Measurements from ENCODE around the gene DOK6.

Gene DOK6

GRCh38 chr18:69539404-69539803 lies 138.7 kb downstream of the DOK6 start:
- DNase-seq: no peak

DNA sequence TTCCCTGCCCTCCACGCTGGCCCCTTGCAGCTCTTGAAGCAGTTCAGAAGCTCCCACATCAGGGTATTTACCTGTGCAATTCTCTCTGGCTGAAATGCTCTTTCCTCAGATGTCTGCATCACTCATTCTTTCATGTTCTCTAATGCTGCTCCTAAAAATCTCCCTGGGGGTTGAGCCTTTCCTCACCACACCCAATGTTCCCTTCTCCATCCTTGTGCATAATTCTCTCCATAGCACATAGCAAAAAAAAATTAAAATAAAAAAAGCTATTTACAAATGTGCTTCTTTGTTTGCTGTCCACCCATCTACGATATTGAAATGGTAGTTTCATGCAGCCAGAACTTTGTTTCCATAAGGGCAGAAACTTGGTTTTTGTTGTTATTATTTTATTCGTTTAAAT lies 155.5 kb downstream of the DOK6 start:
- DNase-seq: no peak

DNA sequence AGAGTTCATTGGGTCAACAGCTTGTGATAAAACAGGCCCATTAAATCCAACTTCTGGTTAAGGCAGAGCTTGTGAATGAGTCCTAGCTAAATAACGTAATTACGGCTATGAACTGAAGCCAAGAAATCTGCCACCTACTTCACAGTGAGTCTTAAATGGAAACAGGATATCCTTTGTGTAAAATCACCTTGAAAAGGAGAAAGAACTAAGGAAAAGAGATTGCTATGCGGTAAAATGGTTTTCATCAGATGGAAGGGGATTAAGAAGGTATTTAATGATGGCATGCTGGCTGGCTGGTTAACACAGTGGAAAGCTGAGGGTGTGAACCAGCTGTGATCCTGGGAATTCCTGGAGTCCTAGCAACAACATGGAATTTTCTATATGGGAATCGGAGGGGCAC lies 156.6 kb downstream of the DOK6 start:
- no peak for DNase-seq

DNA sequence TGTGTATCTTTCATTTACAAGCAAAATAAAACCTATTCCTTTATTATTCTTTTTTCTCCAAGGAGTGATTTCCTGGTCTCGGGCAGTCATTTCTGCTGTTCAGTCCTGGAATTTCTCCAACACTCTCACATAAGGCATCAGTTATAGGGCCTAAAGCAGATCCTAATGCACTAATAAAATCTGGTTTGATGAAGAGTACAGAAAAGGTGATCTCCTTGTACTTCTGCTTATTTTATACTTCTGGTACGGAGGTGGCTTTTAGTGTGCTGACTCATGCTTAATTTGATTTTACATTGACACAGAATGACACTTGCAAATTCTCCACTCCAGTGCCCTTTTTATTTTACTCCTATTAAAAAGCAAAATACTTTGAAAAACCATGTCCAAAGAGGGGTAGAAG lies 157.4 kb downstream of the DOK6 start:
- no peak for DNase-seq

GRCh38 chr18:69559604-69560003 lies 158.9 kb downstream of the DOK6 start:
- no peak for DNase-seq

GRCh38 chr18:69564602-69565001 lies 163.9 kb downstream of the DOK6 start:
- DNase-seq: no peak

DNA sequence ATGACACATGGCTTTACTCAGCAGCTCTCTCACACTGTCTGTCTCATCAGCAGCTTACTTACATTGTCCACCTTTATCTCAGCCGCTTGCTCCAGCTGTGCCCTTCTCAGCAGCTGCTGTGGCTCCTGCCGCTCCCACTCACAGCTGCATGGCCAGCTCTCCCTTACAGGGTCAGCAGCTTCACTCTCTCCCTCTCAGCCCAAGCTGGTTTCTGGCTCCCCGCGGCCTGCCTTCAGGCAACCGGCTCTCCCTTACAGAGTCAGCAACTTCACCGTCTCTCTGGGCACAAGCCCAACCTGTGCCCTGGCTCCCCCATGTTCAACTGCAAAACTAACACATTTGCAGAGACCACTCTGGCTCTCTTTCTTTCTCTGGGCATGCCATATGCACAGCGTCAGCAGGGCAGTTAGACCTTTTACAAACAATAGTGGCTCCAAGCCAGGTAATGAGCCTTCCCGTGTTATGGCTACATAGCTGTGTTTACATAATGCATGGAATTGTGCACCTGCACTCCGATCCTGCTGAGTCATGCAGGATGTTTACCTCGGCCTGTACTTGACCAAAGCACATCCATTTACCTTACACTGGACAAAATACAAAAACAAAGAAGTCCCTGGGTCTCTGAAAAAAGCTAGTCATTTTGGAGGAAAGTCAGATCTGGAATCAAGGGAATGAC lies 167.3 kb downstream of the DOK6 start:
- DNase-seq: no peak

- no peak for DNase-seq
Observed at GRCh38 chr18:69569133-69569532, 168.4 kb downstream of the DOK6 start.

DNA sequence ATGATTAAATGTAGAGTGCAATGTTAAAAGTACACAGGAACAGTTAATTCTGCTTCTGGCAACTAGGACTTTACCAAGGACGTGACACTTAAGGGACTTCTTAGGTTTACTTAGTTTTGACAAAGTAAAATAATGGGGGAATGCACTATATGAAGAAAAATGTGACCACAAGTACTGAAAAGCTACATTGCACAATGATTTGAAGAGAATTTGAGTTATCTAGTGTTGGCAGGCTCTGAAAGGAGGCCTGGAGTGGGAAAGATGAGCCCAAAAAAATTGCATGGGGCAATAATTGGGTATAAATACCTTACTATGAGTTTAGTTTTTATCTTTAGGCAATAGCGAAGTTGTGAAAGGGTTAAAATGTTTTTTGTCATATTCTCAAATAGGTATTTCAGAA lies 173.7 kb downstream of the DOK6 start:
- DNase-seq: no peak

DNA sequence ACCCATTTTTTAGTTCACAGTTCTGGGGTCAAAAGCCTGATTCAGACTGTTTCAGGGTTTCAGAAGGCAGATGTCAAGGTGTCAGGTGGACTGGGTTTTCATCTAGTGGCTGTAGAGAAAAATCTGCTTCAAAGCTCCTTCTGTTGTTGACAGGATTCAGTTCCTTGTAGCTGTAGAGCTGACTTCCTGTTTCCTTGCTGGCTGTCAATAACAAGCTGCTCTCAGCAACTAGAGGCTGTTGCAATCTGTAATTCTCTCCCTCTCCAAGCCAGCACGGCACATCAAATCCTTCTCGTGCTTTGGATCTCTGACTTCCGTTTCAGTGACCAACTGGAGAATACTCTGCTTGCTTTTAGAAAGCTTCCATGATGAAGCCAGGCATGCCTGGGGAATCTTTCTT lies 179.4 kb downstream of the DOK6 start:
- DNase-seq: peak; percentile 17 to 36 (median 30)

DNA sequence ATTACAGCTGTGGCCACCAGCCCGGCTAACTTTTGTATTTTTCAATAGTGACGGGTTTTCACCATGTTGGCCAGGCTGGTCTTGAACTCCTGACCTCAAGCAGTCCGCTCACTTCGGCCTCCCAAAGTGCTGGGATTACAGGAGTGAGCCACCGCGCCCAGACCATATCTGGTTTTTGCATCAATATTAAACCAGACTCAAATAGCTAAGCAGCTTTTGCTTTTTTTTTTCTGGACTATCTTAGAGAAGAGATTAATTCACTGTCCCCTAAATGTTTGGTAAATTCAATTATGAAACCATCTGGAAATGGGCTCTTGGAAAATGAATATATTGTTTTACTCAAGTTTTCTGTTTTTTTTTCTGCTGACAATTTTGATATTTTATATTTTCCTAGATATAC lies 183.7 kb downstream of the DOK6 start:
- no peak for DNase-seq

- DNase-seq: no peak
Observed at GRCh38 chr18:69585696-69586095, 185.0 kb downstream of the DOK6 start.

DNA sequence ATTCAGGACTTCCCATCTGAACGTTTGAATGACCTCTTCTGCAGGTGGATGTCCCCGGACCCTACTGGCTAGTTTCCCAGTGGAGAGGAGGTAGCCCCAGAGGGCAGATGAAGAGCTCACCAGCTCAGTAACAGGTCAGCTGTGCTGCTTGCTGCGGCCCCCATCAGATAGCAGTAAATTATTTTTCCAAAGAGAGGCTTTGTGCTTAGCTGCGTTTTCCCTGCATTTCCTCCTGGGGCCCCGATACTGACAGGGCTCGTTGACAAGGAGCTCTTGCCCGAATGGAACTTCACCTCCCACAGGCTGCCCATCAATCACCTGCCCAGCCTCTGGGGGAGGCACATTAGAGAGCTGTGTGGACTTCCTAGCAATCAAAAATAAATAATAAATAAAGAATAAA lies 185.8 kb downstream of the DOK6 start:
- DNase-seq: no peak

DNA sequence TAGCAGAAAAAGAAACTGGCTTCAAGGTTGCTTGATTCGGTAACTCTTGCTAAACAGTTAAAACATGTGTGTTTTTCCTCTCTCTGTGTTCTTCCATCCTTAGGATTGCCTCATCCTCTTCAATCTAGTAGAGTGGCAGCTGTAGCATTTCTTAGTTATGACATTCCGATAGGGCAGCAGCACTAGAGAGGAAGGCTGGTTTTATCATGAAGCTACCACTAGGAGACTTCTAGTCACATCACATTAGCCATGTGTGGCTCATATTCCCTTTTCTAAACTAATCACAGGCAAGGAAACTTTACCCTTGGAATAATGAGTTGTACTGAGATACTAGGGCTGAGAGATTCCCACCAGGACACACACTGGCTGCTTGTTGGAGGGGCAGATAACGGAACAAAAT lies 187.6 kb downstream of the DOK6 start:
- no peak for DNase-seq

DNA sequence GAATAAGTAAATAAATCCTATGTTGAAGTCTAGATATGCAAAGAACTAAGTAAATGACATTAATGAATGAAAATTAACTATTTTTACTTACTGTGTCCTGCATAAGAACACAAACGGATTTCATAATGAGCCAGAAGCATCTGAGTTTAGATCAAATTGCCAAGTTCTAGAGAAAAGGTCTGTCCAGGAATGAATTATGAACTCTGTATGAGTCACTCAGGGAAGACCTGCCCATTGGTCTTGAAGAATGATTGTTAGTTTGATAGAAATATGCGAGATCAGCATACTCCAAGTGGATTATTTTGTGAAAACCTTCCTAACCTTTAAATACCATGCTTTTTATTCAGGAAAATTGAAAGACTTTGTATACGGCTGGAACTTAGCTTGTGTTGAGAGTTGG lies 189.5 kb downstream of the DOK6 start:
- DNase-seq: no peak

DNA sequence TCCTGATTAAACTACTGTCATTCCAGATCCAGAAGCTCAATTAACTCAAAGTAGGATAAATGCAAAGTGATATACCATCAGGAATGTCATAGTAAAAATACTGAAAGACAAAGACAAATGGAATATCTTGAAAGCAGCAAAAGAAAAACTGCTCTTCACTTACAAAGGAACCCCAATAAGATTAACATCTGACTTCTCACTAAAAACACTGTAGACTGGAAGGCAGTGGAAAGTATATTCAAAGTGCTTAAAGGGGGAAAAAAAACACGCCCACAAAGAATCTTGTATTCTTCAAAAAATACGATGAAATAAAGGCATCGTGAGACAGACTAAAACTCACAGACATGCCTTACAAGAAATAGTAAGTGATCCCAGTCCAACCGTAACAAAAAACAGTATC lies 195.7 kb downstream of the DOK6 start:
- DNase-seq: no peak

- DNase-seq: no peak
Observed at GRCh38 chr18:69597561-69597960, 196.9 kb downstream of the DOK6 start.

DNA sequence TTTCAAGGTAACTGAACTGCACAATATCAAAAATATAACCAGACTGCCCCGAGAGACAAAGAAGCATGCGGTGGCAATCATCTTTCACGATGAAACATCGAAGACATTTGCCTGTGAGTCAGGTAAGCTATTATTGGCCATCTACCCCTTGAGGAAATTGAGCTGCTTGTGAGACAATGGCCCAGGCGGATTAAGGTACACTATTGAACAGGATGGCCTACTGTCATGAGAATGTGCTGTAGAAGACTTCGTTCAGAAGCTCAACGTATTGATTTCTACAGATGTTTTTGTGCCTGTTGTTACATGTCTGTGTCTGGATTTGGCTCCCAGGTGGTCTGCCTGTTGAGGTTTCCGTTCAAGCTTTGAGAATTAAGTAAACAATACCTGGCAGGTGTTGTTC lies 198.7 kb downstream of the DOK6 start:
- no peak for DNase-seq

DNA sequence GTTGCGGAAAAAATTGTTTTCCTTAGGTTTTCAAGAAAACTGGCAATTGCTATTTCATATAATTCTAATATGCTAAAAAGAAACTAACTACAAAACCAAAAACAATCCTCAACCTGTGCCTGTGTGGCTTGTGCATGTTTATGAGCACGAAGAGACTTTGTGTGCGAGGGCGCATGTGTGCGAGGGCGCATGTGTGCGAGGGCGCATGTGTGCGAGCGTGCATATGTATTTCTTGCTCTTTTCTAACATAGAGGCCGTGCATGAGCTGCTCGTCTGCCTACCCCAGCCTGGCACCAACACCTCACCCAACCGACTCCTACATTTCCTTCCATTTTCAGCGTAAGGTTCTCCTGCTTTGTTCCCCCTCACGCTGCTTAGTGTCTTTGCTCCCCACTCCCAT lies 211.6 kb downstream of the DOK6 start:
- no peak for DNase-seq

- no peak for DNase-seq
Observed at GRCh38 chr18:69616114-69616513, 215.4 kb downstream of the DOK6 start.

GRCh38 chr18:69617408-69617807 lies 216.7 kb downstream of the DOK6 start:
- DNase-seq: no peak

DNA sequence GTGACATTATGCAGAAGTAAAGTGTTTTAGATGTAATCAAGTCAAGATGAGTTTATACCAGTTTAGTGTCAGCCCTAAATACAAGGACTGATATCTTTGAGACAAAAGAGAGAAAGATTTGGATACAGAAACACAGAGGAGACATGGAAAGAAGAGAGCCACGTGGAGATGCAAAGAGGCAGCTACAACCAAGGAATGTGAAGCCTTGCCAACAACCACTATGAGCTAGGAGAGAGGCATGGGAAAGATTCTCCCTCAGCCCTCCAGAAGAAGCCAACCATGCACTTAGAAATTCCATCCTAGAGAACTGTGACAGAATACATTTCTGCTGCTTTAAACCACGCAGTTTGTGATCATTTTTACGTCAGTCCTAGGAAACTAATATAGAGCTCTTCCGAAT lies 217.2 kb downstream of the DOK6 start:
- no peak for DNase-seq

- no peak for DNase-seq
Observed at GRCh38 chr18:69622184-69622583, 221.5 kb downstream of the DOK6 start.

DNA sequence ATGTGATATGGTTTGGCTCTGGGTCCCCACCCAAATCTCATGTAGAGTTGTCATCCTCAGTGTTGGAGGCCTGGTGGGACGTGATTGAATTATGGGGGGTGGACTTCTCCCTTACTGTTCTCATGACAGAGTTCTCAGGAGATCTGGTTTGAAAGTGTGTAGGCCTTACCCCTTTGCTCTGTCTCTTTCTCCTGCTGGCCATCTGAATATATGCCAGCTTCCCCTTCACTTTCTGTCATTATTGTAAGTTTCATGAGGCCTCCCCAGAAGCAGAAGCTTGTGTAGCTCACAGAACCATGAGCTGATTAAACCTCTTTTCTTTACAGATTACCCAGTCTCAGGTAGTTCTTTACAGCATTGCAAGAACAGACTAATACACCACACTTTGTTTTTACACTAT lies 222.3 kb downstream of the DOK6 start:
- DNase-seq: no peak

GRCh38 chr18:69626171-69626570 lies 225.5 kb downstream of the DOK6 start:
- DNase-seq: no peak
